GM21515 (cell line): Measurements from ENCODE around the gene SNX25.
"Not testable (repeated sequence)": the region's sequence is repeated elsewhere in the genome, so short reads cannot be mapped to it uniquely, and the experiment has no call there.

ENCODE experiments used
- ATAC-seq: cut with Tn5 transposase; IDR thresholded peaks from one replicate; pipeline ENCODE4 v1.9.1; 2021; ENCODE audit not compliant: unreplicated experiment

SNX25 gene

GRCh38 chr4:185229021-185229818, 19.8 kb downstream of the SNX25 start:
- ATAC-seq = no peak

DNA sequence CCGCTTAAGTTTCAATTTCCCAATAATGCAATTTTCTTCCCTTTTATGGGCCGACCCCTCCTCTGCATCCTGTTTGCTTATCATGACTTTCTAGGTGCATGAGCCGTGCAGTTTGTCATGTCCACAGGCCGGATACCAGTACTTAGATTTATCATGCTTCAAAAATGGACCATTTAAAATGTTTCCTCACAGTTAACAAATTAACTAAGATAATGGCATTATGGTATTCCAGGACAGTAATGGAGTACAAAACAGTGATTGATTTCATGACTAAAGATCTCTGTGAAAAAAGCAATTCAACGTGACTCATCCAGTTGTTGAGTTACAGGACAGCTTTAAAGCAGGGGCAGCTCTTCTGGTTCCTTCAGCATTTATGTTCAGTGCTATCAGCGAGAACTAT, 23.0 kb downstream of the SNX25 start:
- ATAC-seq = no peak

DNA sequence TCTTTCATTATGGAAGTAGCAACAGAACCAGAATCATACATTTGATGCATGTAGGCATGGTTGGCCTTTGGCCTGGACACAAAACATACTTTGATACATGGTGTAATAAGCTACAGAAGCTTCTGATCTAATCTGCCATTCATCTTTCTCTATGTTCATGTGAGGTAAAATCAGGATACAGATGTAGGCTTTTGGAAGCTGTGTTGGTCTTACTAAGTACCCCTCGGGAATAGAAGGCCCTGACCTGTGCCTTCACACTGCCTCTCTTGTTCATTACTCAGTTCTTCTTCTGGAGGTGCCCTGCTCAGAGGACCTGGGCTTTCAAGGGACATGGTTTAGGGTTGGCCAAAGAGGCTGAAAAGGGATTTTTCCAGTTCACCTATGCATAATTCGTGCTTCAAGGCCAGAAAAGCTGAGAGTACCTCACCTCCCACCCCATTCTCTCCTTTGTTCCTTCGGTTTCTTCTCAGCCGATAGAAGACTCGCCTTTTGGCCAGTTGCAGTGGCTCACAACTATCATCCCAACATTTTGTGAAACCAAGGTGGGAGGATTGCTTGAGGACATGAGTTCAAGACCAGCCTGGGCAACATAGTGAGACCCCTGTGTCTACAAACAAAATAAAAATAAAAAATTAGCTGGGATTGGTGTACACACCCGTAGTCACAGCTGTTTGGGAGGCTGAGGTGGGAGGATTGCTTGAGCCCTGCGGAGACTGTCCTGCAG, 25.9 kb downstream of the SNX25 start:
- no peak for ATAC-seq

GRCh38 chr4:185235843-185236503, 26.6 kb downstream of the SNX25 start:
- ATAC-seq = no peak

DNA sequence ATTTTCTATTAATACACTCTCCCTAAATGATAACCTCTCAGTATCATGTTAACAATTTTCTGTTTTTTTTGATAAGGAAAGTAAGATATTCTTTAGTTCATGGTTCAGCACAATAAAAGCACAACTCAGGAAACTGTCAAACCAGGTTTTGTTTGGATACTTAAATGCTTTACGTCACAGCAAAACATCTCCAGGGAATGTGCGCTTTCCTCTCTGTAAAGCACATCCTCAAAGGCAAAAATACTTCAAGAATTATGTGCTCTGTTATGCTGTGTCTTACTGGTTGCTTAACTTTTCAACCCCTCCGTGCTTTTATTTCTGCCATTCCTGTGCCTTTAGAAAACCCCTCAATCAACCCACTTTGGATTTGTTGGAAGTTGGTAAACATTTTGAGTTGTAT, 27.8 kb downstream of the SNX25 start:
- ATAC-seq = no peak

- no peak for ATAC-seq
These were observed 28.9 kb downstream of the SNX25 start for GRCh38 chr4:185238215-185238681.

GRCh38 chr4:185238750-185239149, 29.4 kb downstream of the SNX25 start:
- no peak for ATAC-seq

DNA sequence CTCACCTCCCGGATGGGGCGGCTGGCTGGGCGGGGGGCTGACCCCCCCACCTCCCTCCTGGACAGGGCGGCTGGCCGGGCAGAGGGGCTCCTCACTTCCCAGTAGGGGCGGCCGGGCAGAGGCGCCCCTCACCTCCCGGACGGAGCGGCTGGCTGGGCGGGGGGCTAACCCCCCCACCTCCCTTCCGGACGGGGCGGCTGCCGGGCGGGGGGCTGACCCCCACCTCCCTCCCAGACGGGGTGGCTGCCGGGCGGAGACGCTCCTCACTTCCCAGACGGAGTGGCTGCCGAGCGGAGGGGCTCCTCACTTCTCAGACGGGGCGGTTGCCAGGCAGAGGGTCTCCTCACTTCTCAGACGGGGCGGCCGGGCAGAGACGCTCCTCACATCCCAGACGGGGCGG, 31.1 kb downstream of the SNX25 start:
- not testable (repeated sequence) for ATAC-seq

DNA sequence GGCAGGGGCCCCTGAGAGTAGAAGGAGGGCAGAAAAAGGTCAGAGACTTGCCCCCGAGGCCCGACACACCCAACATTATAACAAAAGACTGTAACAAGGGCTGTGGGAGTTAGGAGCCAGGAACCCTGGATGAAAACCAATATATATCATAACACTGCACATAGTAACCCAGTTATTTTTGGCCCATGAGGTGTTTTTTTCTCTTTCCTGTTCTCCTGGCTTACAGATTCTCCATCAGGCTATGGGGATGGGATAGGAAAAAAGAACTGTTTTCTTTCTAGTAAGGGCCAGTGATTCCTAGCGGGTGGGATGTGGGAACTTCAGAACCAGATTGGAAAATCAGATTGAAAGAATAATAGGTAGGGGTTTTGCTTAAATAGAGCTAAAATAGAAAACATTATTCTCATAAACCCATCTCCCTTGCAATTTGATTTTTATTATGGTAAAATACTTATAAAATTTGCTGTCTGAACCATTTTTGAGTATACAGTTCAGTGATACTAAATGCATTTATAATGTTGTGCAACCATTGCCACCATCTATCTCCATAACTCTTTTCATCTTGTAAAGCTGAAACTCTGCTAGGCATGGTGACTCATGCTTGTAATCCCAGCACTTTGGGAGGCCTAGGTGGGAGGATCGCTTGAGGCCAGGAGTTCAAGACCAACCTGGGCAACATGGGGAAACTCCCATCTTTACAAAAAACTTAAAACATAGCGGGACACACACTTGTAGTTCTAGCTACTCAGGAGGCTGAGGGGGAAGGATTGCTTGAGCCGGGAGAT, 33.5 kb downstream of the SNX25 start:
- no peak for ATAC-seq

- no peak for ATAC-seq
These were observed 34.5 kb downstream of the SNX25 start for GRCh38 chr4:185243879-185244278.

DNA sequence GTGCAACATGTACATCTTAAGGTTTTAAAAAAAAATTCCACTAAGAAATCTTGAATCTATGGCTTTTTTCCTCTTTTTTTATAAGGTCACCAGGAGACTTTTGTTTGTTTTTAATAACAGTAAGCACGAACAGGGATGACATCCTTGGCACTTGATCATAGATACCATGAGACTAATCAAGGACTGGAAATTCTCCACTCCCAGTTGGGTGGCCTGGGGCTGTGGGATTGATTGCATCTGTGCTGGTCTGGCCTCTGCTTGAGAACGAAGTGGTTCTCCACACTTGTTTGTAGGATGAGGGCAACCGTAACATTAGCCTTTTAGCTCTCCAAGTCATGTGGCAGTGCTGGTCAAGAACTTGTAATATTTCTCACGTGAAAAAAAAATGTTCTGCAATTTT, 35.4 kb downstream of the SNX25 start:
- no peak for ATAC-seq

DNA sequence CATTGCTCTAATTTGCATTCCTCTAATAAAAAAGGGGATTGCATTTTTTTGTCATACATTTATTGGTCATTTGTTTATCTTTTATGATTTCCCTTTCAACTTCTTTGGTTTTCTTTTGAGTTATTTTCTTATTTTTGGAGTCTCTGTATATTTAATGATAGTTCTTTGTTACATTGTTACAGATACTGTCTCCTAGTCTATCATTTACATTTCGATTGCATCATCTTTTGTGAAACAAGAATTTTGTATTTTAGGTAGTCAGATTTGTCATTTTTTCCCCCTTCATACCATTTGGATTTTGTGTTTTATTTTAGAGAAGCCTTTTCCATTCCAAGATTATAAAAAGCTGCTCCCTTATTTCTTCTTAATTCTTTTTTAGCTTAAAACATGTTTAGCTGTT, 37.1 kb downstream of the SNX25 start:
- no peak for ATAC-seq

DNA sequence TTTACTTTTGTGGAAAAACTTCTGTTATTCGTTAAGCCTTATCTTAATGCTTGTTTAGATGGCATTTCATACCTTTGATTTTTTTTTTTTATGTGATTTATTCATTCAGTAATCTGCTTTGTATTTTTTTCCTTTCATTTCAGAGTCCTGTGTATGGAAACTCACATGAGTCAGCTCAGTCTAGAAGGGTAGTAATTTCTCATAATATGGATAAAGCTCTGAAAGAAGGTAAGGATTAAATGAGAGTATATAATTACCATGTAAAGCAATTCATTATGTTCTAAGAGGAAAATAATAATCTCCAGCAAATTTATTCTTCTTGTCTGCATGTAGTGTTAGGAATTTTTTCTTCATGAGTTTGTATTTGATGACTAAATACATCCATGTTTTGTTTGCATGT, 37.8 kb downstream of the SNX25 start:
- no peak for ATAC-seq

GRCh38 chr4:185248393-185249039, 39.1 kb downstream of the SNX25 start:
- no peak for ATAC-seq

GRCh38 chr4:185249105-185249504, 39.7 kb downstream of the SNX25 start:
- ATAC-seq = no peak

DNA sequence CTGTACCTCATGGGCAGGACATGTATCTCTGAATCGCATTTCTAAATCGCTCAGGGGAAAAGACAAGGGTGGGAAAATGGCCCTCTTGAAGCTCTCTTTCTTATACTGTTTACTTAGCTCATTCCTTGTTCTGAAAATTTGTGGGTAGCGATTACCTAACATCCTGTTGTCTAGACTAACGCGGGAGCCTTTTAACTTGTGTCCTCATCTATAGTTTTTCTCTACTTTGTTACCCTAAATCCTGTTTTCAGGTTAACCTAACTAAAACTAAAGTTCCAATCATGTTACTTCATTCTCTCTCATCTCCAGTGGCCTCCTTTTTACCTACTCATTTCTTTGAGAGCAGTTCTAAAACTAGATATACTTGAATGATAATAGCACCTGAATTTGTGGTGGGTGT, 45.0 kb downstream of the SNX25 start:
- ATAC-seq = no peak

DNA sequence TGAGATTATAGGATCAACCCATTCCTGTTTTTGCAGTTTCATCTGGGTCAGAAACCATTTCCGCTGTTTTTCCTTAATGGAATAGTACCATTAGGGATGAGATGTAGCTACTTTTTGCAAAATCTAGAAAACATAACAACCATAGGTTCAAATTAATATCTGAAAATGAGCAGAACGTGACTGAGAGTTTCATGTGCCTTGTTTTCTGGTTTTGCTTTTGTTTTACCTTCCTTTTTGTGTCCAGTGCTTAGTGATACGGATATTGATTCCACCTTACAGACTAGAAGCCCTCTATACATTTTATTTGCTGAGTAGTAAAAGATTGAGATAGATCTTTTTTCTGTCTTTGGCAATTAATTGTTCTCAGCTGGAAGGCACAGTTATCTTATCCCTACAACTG, 46.5 kb downstream of the SNX25 start:
- no peak for ATAC-seq

DNA sequence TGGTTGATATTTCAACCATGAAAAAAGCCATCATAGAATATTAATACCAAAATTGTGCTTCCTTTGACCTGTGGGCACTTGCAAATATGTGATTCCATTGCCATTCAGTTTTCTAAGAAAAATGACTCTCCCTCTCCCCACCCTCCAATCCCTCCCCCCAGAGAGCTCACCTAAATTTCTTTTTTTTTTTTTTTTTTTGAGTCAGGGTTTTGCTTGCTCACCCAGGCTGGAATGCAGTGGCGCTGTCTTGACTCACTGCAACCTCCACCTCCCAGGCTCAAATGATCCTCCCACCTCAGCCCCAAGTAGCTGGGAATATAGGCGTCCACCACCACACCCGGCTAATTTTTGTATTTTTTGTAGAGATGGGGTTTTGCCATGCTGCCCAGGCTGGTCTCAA, 47.0 kb downstream of the SNX25 start:
- no peak for ATAC-seq

DNA sequence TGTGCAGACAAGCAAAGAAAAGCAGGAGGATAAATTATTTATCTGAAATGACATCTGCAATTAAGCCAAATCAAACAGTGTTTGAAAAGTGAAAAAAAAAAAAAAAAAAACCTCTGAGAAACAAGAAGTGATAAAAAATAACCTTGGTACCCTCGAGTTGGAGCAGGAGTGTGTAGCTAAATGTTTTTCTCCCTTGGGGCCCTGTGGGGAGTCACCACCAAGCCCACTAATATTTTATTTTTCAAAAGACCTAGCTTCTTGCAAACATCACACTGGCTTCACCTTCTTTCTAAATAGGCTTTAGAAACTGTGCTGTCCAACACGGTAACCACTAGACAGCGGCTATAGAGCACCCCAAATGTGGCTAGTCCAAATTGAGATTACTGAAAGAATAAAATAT, 47.7 kb downstream of the SNX25 start:
- ATAC-seq = no peak

GRCh38 chr4:185257694-185258093, 48.3 kb downstream of the SNX25 start:
- no peak for ATAC-seq

DNA sequence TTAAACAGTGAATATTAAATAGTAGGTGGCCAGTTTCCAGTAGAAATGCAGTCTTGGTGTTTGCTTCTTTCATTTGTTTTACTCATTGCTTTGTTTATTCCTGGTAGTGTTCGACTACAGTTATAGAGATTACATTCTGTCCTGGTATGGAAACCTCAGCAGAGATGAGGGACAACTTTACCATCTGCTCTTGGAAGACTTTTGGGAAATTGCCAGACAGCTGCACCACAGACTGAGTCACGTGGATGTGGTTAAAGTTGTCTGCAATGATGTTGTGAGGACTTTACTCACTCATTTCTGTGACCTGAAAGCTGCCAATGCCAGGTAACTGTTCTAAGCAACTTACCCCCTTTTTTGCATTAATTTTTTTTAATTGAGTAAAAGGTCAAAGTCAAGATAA, 49.3 kb downstream of the SNX25 start:
- ATAC-seq = not testable (repeated sequence)
